RWPE1 (cell line): ENCODE data around the gene TMEM91.
"Not testable (repeated sequence)": the region's sequence is repeated elsewhere in the genome, so short reads cannot be mapped to it uniquely, and the experiment has no call there.

ENCODE experiments used
- CTCF ChIA-PET: fragments of 350-600 bp; sonication (Branson Sonifier 250); formaldehyde crosslinking; extraction: SDS; loops from one replicate; lab custom pipeline; 2021; lab: Yijun Ruan, JAX
- POLR2A ChIA-PET: fragments of 400-600 bp; formaldehyde crosslinking; extraction: SDS; loops from one replicate; lab custom pipeline; 2020; ENCODE audit warnings: antibody characterized with exemption; ENCODE audit not compliant: low non-redundant PET; lab: Yijun Ruan, JAX
- DNase-seq: peaks from one replicate; pipeline ENCODE4 v3.0.0; 2012; ENCODE audit warnings: low spot score
- H3K27ac ChIP-seq: fragments of 450-650 bp; 2 replicates; pipeline ENCODE4 v1.5.1; 2017
- TF ChIP-seq, protein P1 (sequence below): fragments of 450-650 bp; conservative IDR thresholded peaks from 2 replicates; pipeline ENCODE4 v1.5.1; 2017; ENCODE audit warnings: low read depth, mild to moderate bottlenecking

TMEM91 gene

GRCh38 chr19:41405776-41406175 lies 29.4 kb downstream of the TMEM91 start:
- POLR2A ChIA-PET: interaction anchor here (0.5 kb wide), 1 partner anchor 12 kb away, joined by 3 read pairs; no protein-coding TSS in a partner anchor
- CTCF ChIA-PET: interaction anchor here (0.6 kb wide), 1 partner anchor 34 kb away, joined by 3 read pairs; the partner anchor contains the start of gene DMAC2
- no peak for DNase-seq
- no peak overlapping the region for H3K27ac ChIP-seq
- TF ChIP-seq, protein P1, sequence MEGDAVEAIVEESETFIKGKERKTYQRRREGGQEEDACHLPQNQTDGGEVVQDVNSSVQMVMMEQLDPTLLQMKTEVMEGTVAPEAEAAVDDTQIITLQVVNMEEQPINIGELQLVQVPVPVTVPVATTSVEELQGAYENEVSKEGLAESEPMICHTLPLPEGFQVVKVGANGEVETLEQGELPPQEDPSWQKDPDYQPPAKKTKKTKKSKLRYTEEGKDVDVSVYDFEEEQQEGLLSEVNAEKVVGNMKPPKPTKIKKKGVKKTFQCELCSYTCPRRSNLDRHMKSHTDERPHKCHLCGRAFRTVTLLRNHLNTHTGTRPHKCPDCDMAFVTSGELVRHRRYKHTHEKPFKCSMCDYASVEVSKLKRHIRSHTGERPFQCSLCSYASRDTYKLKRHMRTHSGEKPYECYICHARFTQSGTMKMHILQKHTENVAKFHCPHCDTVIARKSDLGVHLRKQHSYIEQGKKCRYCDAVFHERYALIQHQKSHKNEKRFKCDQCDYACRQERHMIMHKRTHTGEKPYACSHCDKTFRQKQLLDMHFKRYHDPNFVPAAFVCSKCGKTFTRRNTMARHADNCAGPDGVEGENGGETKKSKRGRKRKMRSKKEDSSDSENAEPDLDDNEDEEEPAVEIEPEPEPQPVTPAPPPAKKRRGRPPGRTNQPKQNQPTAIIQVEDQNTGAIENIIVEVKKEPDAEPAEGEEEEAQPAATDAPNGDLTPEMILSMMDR: no peak

DNA sequence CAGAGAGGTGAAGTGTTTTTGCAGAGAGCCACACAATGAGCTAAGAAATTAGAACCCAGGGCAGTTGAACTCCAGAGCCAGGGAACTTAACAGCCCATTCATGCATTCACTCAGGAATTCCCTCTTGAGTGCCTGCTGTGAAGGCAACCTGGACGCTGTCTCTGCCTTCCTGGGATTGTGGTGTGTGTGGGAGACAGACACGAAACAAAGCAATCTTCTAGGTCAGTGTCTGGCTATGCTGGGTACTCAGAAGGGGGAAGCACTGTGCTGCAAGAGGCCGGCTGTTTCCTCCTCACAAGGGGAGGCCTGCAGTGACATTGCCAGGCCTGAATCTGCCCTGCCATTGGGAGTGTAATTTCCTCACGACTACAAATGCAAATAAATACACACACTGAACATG lies 30.9 kb downstream of the TMEM91 start:
- CTCF ChIA-PET: no interaction called here
- POLR2A ChIA-PET: no interaction called here
- DNase-seq: no peak
- TF ChIP-seq, protein P1: no peak
- H3K27ac ChIP-seq: peak overlapping the region; percentile 15; the same call in 1 of the 2 replicates

GRCh38 chr19:41408256-41408655 lies 31.9 kb downstream of the TMEM91 start:
- ChIA-PET CTCF (interaction anchor here (0.6 kb wide), 2 partner anchors 161 to 497 kb away, joined by 3 to 8 read pairs; no protein-coding TSS in a partner anchor), POLR2A (no interaction called here)
- no peak overlapping the region for H3K27ac ChIP-seq
- TF ChIP-seq, protein P1: no peak
- no peak for DNase-seq

GRCh38 chr19:41408846-41409245 lies 32.5 kb downstream of the TMEM91 start:
- DNase-seq, POLR2A ChIA-PET: not testable (repeated sequence)
- CTCF ChIA-PET: interaction anchor here (0.6 kb wide), 1 partner anchor 160 kb away, joined by 8 read pairs; no protein-coding TSS in a partner anchor
- peak overlapping the region; percentile 42 for H3K27ac ChIP-seq

DNA sequence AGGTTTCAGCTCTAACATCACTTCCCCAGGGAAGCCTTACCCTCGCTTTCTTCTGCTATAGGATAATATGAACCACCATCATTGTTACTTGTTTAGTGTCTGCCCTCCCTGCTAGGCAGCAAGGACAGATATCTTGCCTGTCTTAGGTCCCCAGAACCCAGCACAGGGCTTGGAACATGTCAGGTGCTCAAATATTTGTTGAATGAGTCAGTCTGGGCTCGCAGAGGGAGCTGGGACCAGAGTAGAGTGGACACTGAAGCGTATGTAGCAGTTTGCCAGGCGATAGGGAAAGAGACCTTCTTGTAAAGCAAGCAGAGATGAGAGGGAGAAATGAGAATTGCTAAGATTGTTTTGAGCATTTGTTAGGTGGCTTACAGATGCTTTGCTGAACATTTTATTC lies 33.0 kb downstream of the TMEM91 start:
- POLR2A ChIA-PET: no interaction called here
- TF ChIP-seq, protein P1: no peak

DNA sequence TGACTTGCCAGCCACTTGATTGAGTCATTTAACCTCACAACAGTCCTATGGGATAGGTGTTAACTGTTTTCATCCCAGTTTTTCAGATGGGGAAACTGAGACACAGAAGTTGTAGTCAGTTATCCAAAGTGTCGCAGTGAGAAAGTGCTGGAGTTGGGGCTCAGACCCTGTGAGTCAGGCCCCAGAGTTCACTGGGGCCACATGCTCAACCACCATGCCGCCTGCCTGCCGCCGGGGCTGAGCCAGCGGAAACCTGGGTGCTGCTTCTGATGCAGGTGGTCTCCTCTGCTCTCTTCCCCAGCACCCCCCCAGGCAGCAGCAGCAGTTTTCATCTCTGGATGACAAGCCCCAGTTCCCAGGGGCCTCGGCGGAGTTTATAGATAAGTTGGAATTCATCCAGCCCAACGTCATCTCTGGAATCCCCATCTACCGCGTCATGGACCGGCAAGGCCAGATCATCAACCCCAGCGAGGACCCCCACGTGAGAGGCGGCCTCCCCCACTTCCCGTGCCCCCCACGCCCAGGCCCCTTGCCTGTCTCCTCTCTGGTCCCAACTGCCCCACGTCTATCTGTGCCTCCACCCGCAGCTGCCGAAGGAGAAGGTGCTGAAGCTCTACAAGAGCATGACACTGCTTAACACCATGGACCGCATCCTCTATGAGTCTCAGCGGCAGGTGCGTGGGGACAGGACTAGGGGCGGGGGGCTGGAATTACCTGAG lies 34.2 kb downstream of the TMEM91 start:
- peak overlapping the region; percentile 79 for H3K27ac ChIP-seq
- DNase-seq: no peak
- ChIA-PET CTCF (no interaction called here), POLR2A (no interaction called here)
- TF ChIP-seq, protein P1: no peak

More for the DNA sequence above, 33.0 kb downstream of the TMEM91 start:
- DNase-seq: peak; percentile 43
- CTCF ChIA-PET: no interaction called here
- peak overlapping the region; percentile 42 for H3K27ac ChIP-seq
